Thyroid gland (tissue), 4 donors: ENCODE measurements around the gene SIX5.

Source experiments
- POLR2A ChIP-seq, 2 donors: fragments of 450-650 bp; IDR thresholded peaks; one replicate each; pipeline ENCODE4 v1.6.1; 2017; ENCODE audit warnings: antibody characterized with exemption in 2 of 2, mild to moderate bottlenecking in 2 of 2, moderate library complexity in 1 of 2
- TF ChIP-seq, protein P1 (sequence below), 6 experiments: fragments of 200-600 bp in 3 of 6; fragments of 450-650 bp in 3 of 6; sonication (generic) in 3 of 6; IDR thresholded peaks; one replicate each; pipeline ENCODE4 v1.5.1; 2016 to 2019; ENCODE audit warnings: antibody characterized with exemption in 6 of 6, mild to moderate bottlenecking in 2 of 6, inconsistent platforms in 1 of 6, moderate library complexity in 1 of 6

GRCh38 chr19:45793178-45793564 lies 24.1 kb upstream of the SIX5 start:
- TF ChIP-seq, protein P1, sequence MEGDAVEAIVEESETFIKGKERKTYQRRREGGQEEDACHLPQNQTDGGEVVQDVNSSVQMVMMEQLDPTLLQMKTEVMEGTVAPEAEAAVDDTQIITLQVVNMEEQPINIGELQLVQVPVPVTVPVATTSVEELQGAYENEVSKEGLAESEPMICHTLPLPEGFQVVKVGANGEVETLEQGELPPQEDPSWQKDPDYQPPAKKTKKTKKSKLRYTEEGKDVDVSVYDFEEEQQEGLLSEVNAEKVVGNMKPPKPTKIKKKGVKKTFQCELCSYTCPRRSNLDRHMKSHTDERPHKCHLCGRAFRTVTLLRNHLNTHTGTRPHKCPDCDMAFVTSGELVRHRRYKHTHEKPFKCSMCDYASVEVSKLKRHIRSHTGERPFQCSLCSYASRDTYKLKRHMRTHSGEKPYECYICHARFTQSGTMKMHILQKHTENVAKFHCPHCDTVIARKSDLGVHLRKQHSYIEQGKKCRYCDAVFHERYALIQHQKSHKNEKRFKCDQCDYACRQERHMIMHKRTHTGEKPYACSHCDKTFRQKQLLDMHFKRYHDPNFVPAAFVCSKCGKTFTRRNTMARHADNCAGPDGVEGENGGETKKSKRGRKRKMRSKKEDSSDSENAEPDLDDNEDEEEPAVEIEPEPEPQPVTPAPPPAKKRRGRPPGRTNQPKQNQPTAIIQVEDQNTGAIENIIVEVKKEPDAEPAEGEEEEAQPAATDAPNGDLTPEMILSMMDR (IDR thresholded peaks at IDR 0.05), result no peak
- no peak for TF ChIP-seq POLR2A (IDR thresholded peaks at IDR 0.05)
